ES-I3 (cell line): ENCODE data around the gene TRIM9.
A peak's percentile ranks its signal among the peaks of the same experiment; 100 is the strongest.

Experiments used
- H3K36me3 ChIP-seq: 2 replicates; pipeline ENCODE4 v1.6.1; 2013; ENCODE audit warnings: mild to moderate bottlenecking, low read length, control low read depth, moderate library complexity; ENCODE audit not compliant: insufficient read depth
- H3K4me1 ChIP-seq: 2 replicates; pipeline ENCODE4 v1.6.1; 2013; ENCODE audit warnings: mild to moderate bottlenecking, control low read depth, low read length; ENCODE audit not compliant: insufficient read depth
- H3K9ac ChIP-seq: 2 replicates; pipeline ENCODE4 v1.6.1; 2013; ENCODE audit warnings: low read depth, mild to moderate bottlenecking, low read length, moderate library complexity
- H3K9me3 ChIP-seq: 2 replicates; pipeline ENCODE4 v1.6.1; 2013; ENCODE audit warnings: mild to moderate bottlenecking, low read length, moderate library complexity; ENCODE audit not compliant: control insufficient read depth, insufficient read depth

TRIM9 gene

GRCh38 chr14:51107801-51108200 is 12.9 kb upstream of the TRIM9 start:
- Histone ChIP-seq H3K36me3 (no peaks in the 10 kb centered on the region), H3K9me3 (no peaks in the 10 kb centered on the region), H3K4me1 (no peaks in the 10 kb centered on the region), H3K9ac (no peak overlapping the region)

- Histone ChIP-seq H3K36me3 (no peaks in the 10 kb centered on the region), H3K9ac (no peak overlapping the region), H3K4me1 (no peaks in the 10 kb centered on the region), H3K9me3 (no peaks in the 10 kb centered on the region)
These were observed 9.6 kb upstream of the TRIM9 start for GRCh38 chr14:51104467-51104866.

GRCh38 chr14:51097287-51097686 is 2.4 kb upstream of the TRIM9 start:
- H3K36me3 ChIP-seq = no peaks in the 10 kb centered on the region
- H3K9ac ChIP-seq = no peak overlapping the region
- no peaks in the 10 kb centered on the region for H3K4me1 ChIP-seq
- H3K9me3 ChIP-seq = no peaks in the 10 kb centered on the region

GRCh38 chr14:51096870-51097269 is 2.0 kb upstream of the TRIM9 start:
- Histone ChIP-seq H3K9me3 (no peaks in the 10 kb centered on the region), H3K9ac (no peak overlapping the region), H3K36me3 (no peaks in the 10 kb centered on the region), H3K4me1 (no peaks in the 10 kb centered on the region)

- peak overlapping the region; percentile 70 for H3K9ac ChIP-seq
- H3K36me3 ChIP-seq = no peaks in the 10 kb centered on the region
- H3K9me3 ChIP-seq = no peaks in the 10 kb centered on the region
- no peaks in the 10 kb centered on the region for H3K4me1 ChIP-seq
These were observed 1.2 kb upstream of the TRIM9 start for GRCh38 chr14:51095854-51096823.

GRCh38 chr14:51094282-51094821 is 553 bp downstream of the TRIM9 start:
- H3K36me3 ChIP-seq = no peaks in the 10 kb centered on the region
- H3K4me1 ChIP-seq = no peaks in the 10 kb centered on the region
- peak overlapping the region; percentile 70; the same call in 1 of the 2 replicates for H3K9ac ChIP-seq
- H3K9me3 ChIP-seq = no peaks in the 10 kb centered on the region

- Histone ChIP-seq H3K9me3 (no peaks in the 10 kb centered on the region), H3K4me1 (no peaks in the 10 kb centered on the region), H3K36me3 (no peaks in the 10 kb centered on the region), H3K9ac (peak overlapping the region; percentile 70; the same call in 1 of the 2 replicates)
These were observed 1.3 kb downstream of the TRIM9 start for GRCh38 chr14:51093371-51094281.

- Histone ChIP-seq H3K36me3 (no peaks in the 10 kb centered on the region), H3K9ac (peak overlapping the region; percentile 70; the same call in 1 of the 2 replicates), H3K9me3 (no peaks in the 10 kb centered on the region), H3K4me1 (no peaks in the 10 kb centered on the region)
These were observed 1.9 kb downstream of the TRIM9 start for GRCh38 chr14:51092965-51093364.

- H3K9me3 ChIP-seq = no peaks in the 10 kb centered on the region
- H3K9ac ChIP-seq = no peak overlapping the region
- H3K36me3 ChIP-seq = no peaks in the 10 kb centered on the region
- 0 out of 2 replicates have a peak, but pooled peaks cover 3% of the 10 kb centered on the region for H3K4me1 ChIP-seq
These were observed 5.6 kb downstream of the TRIM9 start for GRCh38 chr14:51089278-51089677.

GRCh38 chr14:51087031-51087441 is 7.9 kb downstream of the TRIM9 start:
- Histone ChIP-seq H3K9me3 (no peaks in the 10 kb centered on the region), H3K4me1 (0 out of 2 replicates have a peak, but pooled peaks cover 3% of the 10 kb centered on the region), H3K36me3 (no peaks in the 10 kb centered on the region), H3K9ac (no peak overlapping the region)

- H3K36me3 ChIP-seq = no peaks in the 10 kb centered on the region
- 0 out of 2 replicates have a peak, but pooled peaks cover 3% of the 10 kb centered on the region for H3K4me1 ChIP-seq
- H3K9me3 ChIP-seq = no peaks in the 10 kb centered on the region
- H3K9ac ChIP-seq = no peak overlapping the region
These were observed 8.9 kb downstream of the TRIM9 start for GRCh38 chr14:51086044-51086443.

GRCh38 chr14:51084962-51085361 is 9.9 kb downstream of the TRIM9 start:
- H3K36me3 ChIP-seq = no peaks in the 10 kb centered on the region
- H3K4me1 ChIP-seq = 0 out of 2 replicates have a peak, but pooled peaks cover 3% of the 10 kb centered on the region
- H3K9me3 ChIP-seq = no peaks in the 10 kb centered on the region
- H3K9ac ChIP-seq = no peak overlapping the region

- no peak overlapping the region for H3K9ac ChIP-seq
- H3K36me3 ChIP-seq = no peaks in the 10 kb centered on the region
- no peaks in the 10 kb centered on the region for H3K9me3 ChIP-seq
- H3K4me1 ChIP-seq = 0 out of 2 replicates have a peak, but pooled peaks cover 3% of the 10 kb centered on the region
These were observed 10.4 kb downstream of the TRIM9 start for GRCh38 chr14:51084507-51084906.

- H3K9me3 ChIP-seq = no peaks in the 10 kb centered on the region
- 0 out of 2 replicates have a peak, but pooled peaks cover 2% of the 10 kb centered on the region for H3K4me1 ChIP-seq
- H3K9ac ChIP-seq = no peak overlapping the region
- H3K36me3 ChIP-seq = no peaks in the 10 kb centered on the region
These were observed 12.6 kb downstream of the TRIM9 start for GRCh38 chr14:51082349-51082748.
